DOHH2 (cell line): ENCODE data around the gene LCOR.

Experiments used
- EZH2phosphoT487 ChIP-seq: fragments of 200-600 bp; sonication (generic); IDR thresholded peaks from 2 replicates; pipeline ENCODE4 v1.6.1; 2017; ENCODE audit warnings: borderline replicate concordance, mild to moderate bottlenecking, antibody characterized with exemption, low read length, moderate library complexity, mixed read lengths
- TF ChIP-seq, protein P1 (sequence below): fragments of 200-600 bp; sonication (generic); IDR thresholded peaks from one replicate; pipeline ENCODE4 v1.5.1; 2014; ENCODE audit warnings: antibody characterized with exemption, mild to moderate bottlenecking, low read depth, low read length; ENCODE audit not compliant: poor library complexity, severe bottlenecking

DNA sequence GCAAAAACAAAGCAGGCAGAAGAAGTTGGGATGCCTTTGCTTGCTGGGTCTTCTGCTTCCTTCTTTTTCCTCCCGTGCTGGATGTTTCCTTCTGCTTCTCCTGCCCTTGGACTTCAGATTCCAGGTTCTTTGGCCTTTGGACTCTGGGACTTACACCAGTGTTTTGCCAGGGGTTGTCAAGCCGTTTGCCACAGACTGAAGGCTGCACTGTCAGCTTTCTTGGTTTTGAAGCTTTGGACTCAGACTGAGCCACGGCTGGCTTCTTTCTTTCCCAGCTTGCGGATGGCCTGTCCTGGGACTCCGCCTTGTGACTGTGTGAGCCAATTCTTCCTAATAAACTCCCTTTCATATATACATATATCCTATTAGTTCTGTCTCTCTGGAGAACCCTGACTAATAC is 11.3 kb upstream of the LCOR start:
- TF ChIP-seq, protein P1, sequence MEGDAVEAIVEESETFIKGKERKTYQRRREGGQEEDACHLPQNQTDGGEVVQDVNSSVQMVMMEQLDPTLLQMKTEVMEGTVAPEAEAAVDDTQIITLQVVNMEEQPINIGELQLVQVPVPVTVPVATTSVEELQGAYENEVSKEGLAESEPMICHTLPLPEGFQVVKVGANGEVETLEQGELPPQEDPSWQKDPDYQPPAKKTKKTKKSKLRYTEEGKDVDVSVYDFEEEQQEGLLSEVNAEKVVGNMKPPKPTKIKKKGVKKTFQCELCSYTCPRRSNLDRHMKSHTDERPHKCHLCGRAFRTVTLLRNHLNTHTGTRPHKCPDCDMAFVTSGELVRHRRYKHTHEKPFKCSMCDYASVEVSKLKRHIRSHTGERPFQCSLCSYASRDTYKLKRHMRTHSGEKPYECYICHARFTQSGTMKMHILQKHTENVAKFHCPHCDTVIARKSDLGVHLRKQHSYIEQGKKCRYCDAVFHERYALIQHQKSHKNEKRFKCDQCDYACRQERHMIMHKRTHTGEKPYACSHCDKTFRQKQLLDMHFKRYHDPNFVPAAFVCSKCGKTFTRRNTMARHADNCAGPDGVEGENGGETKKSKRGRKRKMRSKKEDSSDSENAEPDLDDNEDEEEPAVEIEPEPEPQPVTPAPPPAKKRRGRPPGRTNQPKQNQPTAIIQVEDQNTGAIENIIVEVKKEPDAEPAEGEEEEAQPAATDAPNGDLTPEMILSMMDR = no peak
- no peak for TF ChIP-seq EZH2phosphoT487
